Loucy (cell line): ENCODE results near the gene RICTOR.

Source experiments
- H2AFZ ChIP-seq: fragments of 200-600 bp; sonication (generic); 2 replicates; pipeline ENCODE4 v1.6.0; 2016; ENCODE audit warnings: antibody characterized with exemption, mild to moderate bottlenecking, low read length, moderate library complexity
- H3F3A ChIP-seq: fragments of 200-600 bp; 2 replicates; pipeline ENCODE4 v1.6.0; 2016; ENCODE audit warnings: antibody characterized with exemption, low read depth, mild to moderate bottlenecking
- H3K27me3 ChIP-seq: fragments of 200-600 bp; sonication (generic); 2 replicates; pipeline ENCODE4 v1.6.1; 2014; ENCODE audit warnings: low read length, mild to moderate bottlenecking; ENCODE audit not compliant: insufficient read depth, poor library complexity, severe bottlenecking
- H3K36me3 ChIP-seq: fragments of 200-600 bp; sonication (generic); 2 replicates; pipeline ENCODE4 v1.6.1; 2016; ENCODE audit warnings: low read length; ENCODE audit not compliant: insufficient read depth
- H3K4me1 ChIP-seq: fragments of 200-600 bp; sonication (generic); 2 replicates; pipeline ENCODE4 v1.5.1; 2014; ENCODE audit warnings: low read length, mild to moderate bottlenecking; ENCODE audit not compliant: insufficient read depth, poor library complexity, severe bottlenecking
- H3K4me2 ChIP-seq: fragments of 200-600 bp; sonication (generic); 2 replicates; pipeline ENCODE4 v1.6.0; 2014; ENCODE audit warnings: antibody characterized with exemption, low read length, low read depth, mild to moderate bottlenecking; ENCODE audit not compliant: poor library complexity, severe bottlenecking
- H3K4me3 ChIP-seq: fragments of 200-600 bp; sonication (generic); 2 replicates; pipeline ENCODE4 v1.5.1; 2014; ENCODE audit warnings: low read length, mild to moderate bottlenecking, mixed read lengths; ENCODE audit not compliant: poor library complexity, severe bottlenecking
- H3K79me2 ChIP-seq: fragments of 200-600 bp; sonication (generic); 2 replicates; pipeline ENCODE4 v1.6.1; 2014; ENCODE audit warnings: low read length; ENCODE audit not compliant: insufficient read depth
- H3K9ac ChIP-seq: fragments of 200-600 bp; sonication (generic); 2 replicates; pipeline ENCODE4 v1.6.0; 2014; ENCODE audit warnings: mild to moderate bottlenecking, low read depth, low read length, moderate library complexity; ENCODE audit not compliant: poor library complexity, severe bottlenecking
- H3K9me2 ChIP-seq: fragments of 200-600 bp; sonication (generic); replicated peaks from 2 replicates; pipeline ENCODE4 v1.6.1; 2016; ENCODE audit warnings: low read depth, low read length, mixed read lengths
- H3K9me3 ChIP-seq: fragments of 200-600 bp; sonication (generic); 2 replicates; pipeline ENCODE4 v1.6.1; 2014; ENCODE audit warnings: mild to moderate bottlenecking, antibody characterized with exemption, low read length, low read depth; ENCODE audit not compliant: insufficient read depth
- H4K20me1 ChIP-seq: fragments of 200-600 bp; sonication (generic); 2 replicates; pipeline ENCODE4 v1.6.0; 2014; ENCODE audit warnings: antibody characterized with exemption, low read length, mild to moderate bottlenecking; ENCODE audit not compliant: insufficient read depth, poor library complexity, severe bottlenecking
- CTCF ChIP-seq: fragments of 200-600 bp; sonication (generic); conservative IDR thresholded peaks from 2 replicates; pipeline ENCODE4 v1.5.1; 2014; ENCODE audit warnings: mild to moderate bottlenecking, antibody characterized with exemption, low read length
- EZH2phosphoT487 ChIP-seq: fragments of 200-600 bp; IDR thresholded peaks from 2 replicates; pipeline ENCODE4 v1.6.1; 2018; ENCODE audit warnings: antibody characterized with exemption, mild to moderate bottlenecking, moderate library complexity, borderline replicate concordance

RICTOR gene

GRCh38 chr5:38888041-38888440, 186.2 kb downstream of the RICTOR start:
- Histone ChIP-seq H3F3A (no peaks in the 10 kb centered on the region), H3K36me3 (no peaks in the 10 kb centered on the region), H3K4me3 (no peak overlapping the region), H3K9ac (no peak overlapping the region), H4K20me1 (no peaks in the 10 kb centered on the region), H3K79me2 (no peaks in the 10 kb centered on the region), H2AFZ (no peak overlapping the region), H3K27me3 (no peaks in the 10 kb centered on the region), H3K9me3 (no peaks in the 10 kb centered on the region), H3K4me1 (no peaks in the 10 kb centered on the region), H3K4me2 (no peak overlapping the region), H3K9me2 (no peaks in the 10 kb centered on the region)
- no peak for TF ChIP-seq CTCF
- no peak for TF ChIP-seq EZH2phosphoT487
